GM12891 (cell line): ENCODE results near the gene NUDT7.

Source experiments
- DNase-seq: peaks from one replicate; pipeline ENCODE4 v3.0.0; 2011; ENCODE audit warnings: low spot score; ENCODE audit not compliant: insufficient read length
- FAIRE-seq: peaks from 2 replicates; lab custom pipeline; 2011; peaks lifted over from hg19 to GRCh38; lab: Jason Lieb, UNC
- PAX5 ChIP-seq: IDR thresholded peaks from 2 replicates; pipeline ENCODE4 v1.6.1; 2011; ENCODE audit warnings: low read length, moderate library complexity, mild to moderate bottlenecking; ENCODE audit not compliant: insufficient read depth, severe bottlenecking
- POLR2A ChIP-seq: IDR thresholded peaks from 2 replicates; pipeline ENCODE4 v1.6.1; 2011; ENCODE audit warnings: low read depth, low read length, control low read depth
- POLR2AphosphoS5 ChIP-seq: IDR thresholded peaks from 2 replicates; pipeline ENCODE4 v1.6.1; 2011; ENCODE audit warnings: low read depth, low read length, control low read depth
- POU2F2 ChIP-seq: IDR thresholded peaks from 2 replicates; pipeline ENCODE4 v1.6.1; 2011; ENCODE audit warnings: low read depth, mild to moderate bottlenecking, control low read depth, low read length, moderate library complexity
- SPI1 ChIP-seq: IDR thresholded peaks from 2 replicates; pipeline ENCODE4 v1.6.1; 2011; ENCODE audit warnings: low read depth, low read length, control low read depth
- TAF1 ChIP-seq: IDR thresholded peaks from 2 replicates; pipeline ENCODE4 v1.6.1; 2011; ENCODE audit warnings: low read depth, low read length, control low read depth

NUDT7 gene

DNA sequence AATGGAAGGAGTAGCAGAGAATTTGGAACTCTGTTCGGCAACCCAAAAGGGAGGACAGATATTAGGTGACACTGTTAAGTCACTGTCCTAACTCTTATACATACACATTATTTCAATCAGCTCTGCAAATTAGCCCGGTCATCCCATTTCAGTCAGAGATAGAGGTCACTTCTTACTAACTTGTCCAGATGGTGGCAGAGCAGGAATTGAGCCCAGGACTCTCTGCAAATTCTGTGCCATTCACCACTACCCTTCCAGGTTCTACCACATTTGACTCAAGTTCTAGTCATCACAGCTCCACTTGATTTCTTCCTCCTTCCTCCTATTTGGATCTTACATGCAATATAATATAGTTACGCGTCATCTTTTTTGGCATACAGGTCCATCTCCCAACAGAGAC lies 35.9 kb upstream of the NUDT7 start:
- FAIRE-seq (no peak), DNase-seq (no peak)
- TF ChIP-seq TAF1 (no peak), SPI1 (no peak), PAX5 (no peak), POLR2A (no peak), POLR2AphosphoS5 (no peak), POU2F2 (no peak)

DNA sequence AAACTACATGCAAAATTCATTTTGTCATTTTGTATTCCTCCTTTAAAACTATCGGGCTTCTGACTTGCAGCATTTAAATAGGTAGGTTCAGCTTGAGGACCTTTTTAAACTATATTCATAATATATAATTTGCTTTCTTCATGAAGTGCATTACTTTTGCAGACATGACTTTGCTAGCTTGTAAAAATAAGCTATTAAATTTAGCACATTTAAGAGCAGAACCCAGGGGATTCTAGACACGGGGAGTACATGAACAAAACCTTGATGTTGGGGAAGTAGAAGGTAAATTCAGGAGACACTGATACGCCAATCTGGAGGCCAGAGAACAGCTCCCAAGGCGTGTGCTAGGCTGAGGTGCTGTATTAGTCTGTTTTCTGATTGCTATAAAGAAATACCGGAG lies 32.3 kb upstream of the NUDT7 start:
- no peak for FAIRE-seq
- no peak for TF ChIP-seq POLR2A
- no peak for TF ChIP-seq POU2F2
- TF ChIP-seq SPI1, result no peak
- TF ChIP-seq POLR2AphosphoS5, result no peak
- TF ChIP-seq TAF1, result no peak
- no peak for TF ChIP-seq PAX5

DNA sequence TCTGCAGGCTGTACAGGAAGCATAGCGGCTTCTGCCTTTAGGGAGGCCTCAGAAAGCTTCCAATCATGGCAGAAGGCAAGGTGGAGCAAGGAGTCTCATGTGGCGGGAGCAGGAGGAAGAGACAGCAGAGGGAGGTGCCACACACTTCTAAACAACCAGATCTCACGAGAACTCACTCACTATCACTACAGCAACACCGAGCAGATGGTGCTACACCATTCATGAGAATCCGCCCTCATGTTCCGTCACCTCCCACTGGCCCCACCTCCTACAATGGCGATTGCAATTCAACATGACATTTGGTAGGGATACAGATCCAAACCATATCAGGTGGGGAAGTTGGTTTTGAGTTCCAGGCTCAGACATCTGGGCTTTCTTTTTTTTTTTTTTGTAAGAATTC lies 31.9 kb upstream of the NUDT7 start:
- DNase-seq (no peak), FAIRE-seq (no peak)
- TF ChIP-seq POU2F2, result no peak
- TF ChIP-seq PAX5, result no peak
- TF ChIP-seq SPI1, result no peak
- TF ChIP-seq POLR2AphosphoS5, result no peak
- TF ChIP-seq POLR2A, result no peak
- TF ChIP-seq TAF1, result no peak

More for the DNA sequence above, 32.3 kb upstream of the NUDT7 start:
- DNase-seq, result no peak

DNA sequence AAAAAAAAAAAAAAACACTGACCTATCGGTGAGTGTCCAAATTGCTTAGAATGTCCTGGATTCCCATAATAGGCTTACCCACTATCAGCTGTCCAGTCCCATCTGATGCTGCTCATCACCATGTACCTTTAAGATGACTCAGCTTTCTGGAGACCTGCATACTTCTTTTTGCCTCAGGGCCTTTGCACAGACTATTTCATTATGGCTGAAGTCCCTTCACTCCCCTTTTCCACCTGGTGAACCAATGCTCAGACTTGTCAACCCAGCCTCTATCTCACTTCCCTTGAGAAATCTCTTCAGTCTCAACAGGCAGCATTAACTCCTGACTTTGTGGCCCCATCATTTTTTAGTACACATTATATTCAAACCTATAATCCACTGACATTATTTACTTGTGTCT lies 29.7 kb upstream of the NUDT7 start:
- FAIRE-seq (no peak), DNase-seq (no peak)
- TF ChIP-seq POU2F2, result no peak
- no peak for TF ChIP-seq POLR2A
- no peak for TF ChIP-seq PAX5
- no peak for TF ChIP-seq SPI1
- no peak for TF ChIP-seq TAF1
- TF ChIP-seq POLR2AphosphoS5, result no peak

DNA sequence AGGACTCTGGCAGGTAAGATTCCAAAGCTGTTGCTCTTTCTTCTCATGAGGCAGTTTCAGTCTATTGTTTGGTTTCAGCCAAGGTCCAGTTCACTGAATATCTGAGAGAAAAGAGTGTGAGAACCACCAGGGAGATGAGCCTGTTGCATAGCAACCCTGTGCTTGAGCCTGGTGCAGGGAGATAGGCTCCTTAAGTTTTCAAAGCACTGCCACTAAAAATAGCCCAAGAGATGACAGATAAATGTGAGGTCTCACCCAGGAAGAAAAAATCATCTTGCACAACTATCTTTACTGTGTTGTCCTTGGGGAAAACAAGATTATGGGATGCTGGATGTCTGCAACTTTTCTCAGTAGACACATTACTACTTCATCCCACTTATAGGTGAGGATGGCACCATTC lies 26.2 kb upstream of the NUDT7 start:
- DNase-seq, result no peak
- no peak for FAIRE-seq
- TF ChIP-seq PAX5 (no peak), TAF1 (no peak), POLR2A (no peak), SPI1 (no peak), POU2F2 (no peak)

DNA sequence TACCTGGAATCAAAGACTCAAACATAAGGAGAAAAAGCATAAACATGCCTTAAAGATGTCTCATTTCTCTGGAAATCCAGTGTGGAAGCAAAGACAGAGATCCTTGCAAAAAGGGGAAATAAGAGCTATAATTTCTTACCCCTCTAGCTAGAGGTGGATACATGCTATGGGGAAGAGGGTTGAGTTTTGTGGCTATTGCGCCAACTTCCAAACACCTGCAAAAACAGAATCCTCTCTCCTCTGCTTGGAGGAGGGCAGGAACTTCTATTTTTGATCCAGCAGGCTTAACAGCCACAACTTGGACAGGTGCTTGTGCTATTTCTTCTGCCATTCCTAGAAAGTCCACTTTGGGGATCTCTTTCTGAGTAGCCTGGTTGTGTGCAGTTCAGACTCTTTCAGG lies 21.5 kb upstream of the NUDT7 start:
- TF ChIP-seq SPI1, result no peak
- no peak for TF ChIP-seq TAF1
- no peak for TF ChIP-seq PAX5
- no peak for TF ChIP-seq POLR2AphosphoS5
- TF ChIP-seq POLR2A, result no peak
- TF ChIP-seq POU2F2, result no peak
- no peak for DNase-seq
- FAIRE-seq, result no peak

DNA sequence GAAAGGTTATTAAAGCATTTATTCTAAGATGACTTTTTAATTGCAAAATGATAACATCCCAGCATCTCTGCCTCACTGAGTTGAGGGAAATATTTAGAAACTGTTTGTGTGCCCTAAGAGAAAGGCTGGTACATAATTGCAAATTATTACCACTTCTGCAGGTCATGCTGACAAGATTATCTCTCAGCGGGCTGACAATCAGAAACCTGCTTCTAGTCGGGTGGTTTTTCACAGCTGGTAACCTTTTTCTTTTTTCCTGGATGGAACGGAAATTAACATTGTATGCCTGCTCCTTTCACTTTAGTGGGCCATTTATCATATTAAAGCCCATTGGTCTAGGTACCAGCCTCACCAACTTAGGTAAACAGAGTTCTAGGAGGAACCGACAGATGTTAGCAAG lies 17.0 kb upstream of the NUDT7 start:
- DNase-seq (no peak), FAIRE-seq (no peak)
- no peak for TF ChIP-seq POLR2A
- TF ChIP-seq POLR2AphosphoS5, result no peak
- no peak for TF ChIP-seq SPI1
- TF ChIP-seq PAX5, result no peak
- TF ChIP-seq POU2F2, result no peak
- TF ChIP-seq TAF1, result no peak

DNA sequence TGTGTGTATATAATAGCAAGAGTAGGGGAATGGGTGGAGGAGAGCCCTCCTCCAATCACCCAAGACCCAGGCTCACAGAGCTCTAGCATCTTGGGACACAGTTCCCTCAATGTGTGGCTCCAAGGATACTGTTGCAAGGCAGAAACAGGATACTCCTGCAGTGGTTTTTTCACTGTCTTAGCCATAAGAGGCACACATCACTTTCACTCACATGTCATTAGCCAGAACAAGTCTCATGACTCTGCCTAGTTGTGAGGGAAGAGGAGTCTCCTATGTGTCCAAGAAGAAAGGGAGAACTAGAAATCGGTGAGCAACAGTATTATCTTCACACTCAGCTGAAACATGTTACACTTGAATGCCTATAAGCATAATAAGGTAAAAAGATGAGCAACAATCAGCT lies 11.1 kb upstream of the NUDT7 start:
- DNase-seq (no peak), FAIRE-seq (no peak)
- no peak for TF ChIP-seq POU2F2
- TF ChIP-seq POLR2AphosphoS5, result no peak
- TF ChIP-seq TAF1, result no peak
- no peak for TF ChIP-seq PAX5
- no peak for TF ChIP-seq POLR2A
- no peak for TF ChIP-seq SPI1

DNA sequence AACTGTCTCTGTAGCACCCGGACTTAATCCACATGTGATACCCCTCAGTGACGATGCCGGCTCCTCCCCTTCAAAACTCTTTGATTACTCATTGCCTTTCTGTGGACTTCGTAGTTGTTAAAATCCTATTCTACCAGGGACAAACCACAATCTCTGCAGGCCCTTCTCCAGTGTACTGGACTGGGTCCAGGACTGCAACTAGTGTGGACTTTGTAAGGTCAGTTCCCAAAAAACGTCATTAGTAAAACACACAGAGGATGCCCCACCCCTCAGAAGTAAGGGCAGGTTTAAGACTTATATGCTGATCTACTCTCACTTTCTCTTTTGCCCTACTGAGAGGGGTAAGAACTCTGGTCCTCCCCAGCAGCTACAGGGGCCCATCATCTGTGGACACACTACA lies 10.5 kb upstream of the NUDT7 start:
- TF ChIP-seq PAX5 (no peak), SPI1 (no peak), POLR2A (no peak), TAF1 (no peak), POU2F2 (no peak), POLR2AphosphoS5 (no peak)
- FAIRE-seq, result no peak

DNA sequence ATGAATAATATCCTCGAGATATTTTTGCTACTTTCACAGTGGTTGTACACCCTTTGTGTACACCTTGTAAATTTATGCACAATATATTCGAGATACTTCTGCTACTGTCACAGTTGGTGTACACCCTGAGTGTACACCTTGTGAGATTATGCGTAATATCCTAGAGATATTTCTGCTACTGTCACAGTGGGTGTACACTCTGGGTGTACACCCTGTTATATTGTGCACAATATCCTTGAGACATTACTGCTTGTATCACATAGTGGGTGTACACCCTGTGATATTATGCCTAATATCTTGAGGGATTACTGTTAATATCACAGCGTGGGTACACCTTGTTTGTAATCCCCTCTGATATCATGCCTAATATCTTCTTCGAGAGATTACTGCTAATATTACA lies 7.2 kb upstream of the NUDT7 start:
- DNase-seq (no peak), FAIRE-seq (no peak)
- TF ChIP-seq POU2F2, result no peak
- no peak for TF ChIP-seq POLR2AphosphoS5
- TF ChIP-seq POLR2A, result no peak
- TF ChIP-seq PAX5, result no peak
- no peak for TF ChIP-seq TAF1
- no peak for TF ChIP-seq SPI1

More for the DNA sequence above, 10.5 kb upstream of the NUDT7 start:
- DNase-seq, result no peak
